GM21619 (cell line): Measurements from ENCODE around the gene GTPBP4.
"Not testable (repeated sequence)": the region's sequence is repeated elsewhere in the genome, so short reads cannot be mapped to it uniquely, and the experiment has no call there.

ENCODE experiments used
- ATAC-seq: cut with Tn5 transposase; IDR thresholded peaks from one replicate; pipeline ENCODE4 v1.9.1; 2021; ENCODE audit not compliant: unreplicated experiment

The GTPBP4 gene

GRCh38 chr10:1022413-1022812, 34.2 kb downstream of the GTPBP4 start:
- ATAC-seq = no peak

- no peak for ATAC-seq
Measured at GRCh38 chr10:1024103-1024502, 35.9 kb downstream of the GTPBP4 start.

- no peak for ATAC-seq
Measured at GRCh38 chr10:1025683-1026082, 37.4 kb downstream of the GTPBP4 start, which contains the start of gene IDI2. Gene IDI2 (minus strand): TSS chr10:1025859. CDS start chr10:1024723, 1,136 bp downstream.

- no peak for ATAC-seq
Measured at GRCh38 chr10:1026578-1026977, 38.3 kb downstream of the GTPBP4 start.

- no peak for ATAC-seq
Measured at GRCh38 chr10:1029838-1030237, 41.6 kb downstream of the GTPBP4 start.

GRCh38 chr10:1033601-1034000, 45.4 kb downstream of the GTPBP4 start:
- no peak for ATAC-seq

GRCh38 chr10:1034758-1035157, 46.5 kb downstream of the GTPBP4 start:
- no peak for ATAC-seq

GRCh38 chr10:1035201-1035600, 47.0 kb downstream of the GTPBP4 start:
- no peak for ATAC-seq

GRCh38 chr10:1036341-1036791, 48.1 kb downstream of the GTPBP4 start:
- ATAC-seq = peak; percentile 60

- ATAC-seq = no peak
Measured at GRCh38 chr10:1037098-1037497, 48.9 kb downstream of the GTPBP4 start.

- not testable (repeated sequence) for ATAC-seq
Measured at GRCh38 chr10:1038769-1039168, 50.5 kb downstream of the GTPBP4 start.

- no peak for ATAC-seq
Measured at GRCh38 chr10:1040133-1040532, 51.9 kb downstream of the GTPBP4 start.

- ATAC-seq = no peak
Measured at GRCh38 chr10:1041514-1041913, 53.3 kb downstream of the GTPBP4 start.

GRCh38 chr10:1043532-1043995, 55.3 kb downstream of the GTPBP4 start:
- peak; percentile 57 for ATAC-seq

GRCh38 chr10:1044146-1044545, 55.9 kb downstream of the GTPBP4 start:
- no peak for ATAC-seq

- no peak for ATAC-seq
Measured at GRCh38 chr10:1044964-1045363, 56.7 kb downstream of the GTPBP4 start.

GRCh38 chr10:1045415-1045814, 57.2 kb downstream of the GTPBP4 start:
- ATAC-seq = no peak

GRCh38 chr10:1047937-1048336, 59.7 kb downstream of the GTPBP4 start:
- no peak for ATAC-seq

- no peak for ATAC-seq
Measured at GRCh38 chr10:1048349-1048731, 60.1 kb downstream of the GTPBP4 start.

- peak; percentile 79 for ATAC-seq
Measured at GRCh38 chr10:1048732-1049424, 60.6 kb downstream of the GTPBP4 start, which contains the start of gene IDI1. Gene IDI1 (minus strand): TSS chr10:1049119. CDS start chr10:1049003, 116 bp downstream.

- no peak for ATAC-seq
Measured at GRCh38 chr10:1049425-1049958, 61.3 kb downstream of the GTPBP4 start.

GRCh38 chr10:1050145-1050544, 61.9 kb downstream of the GTPBP4 start:
- no peak for ATAC-seq

GRCh38 chr10:1050554-1050953, 62.3 kb downstream of the GTPBP4 start:
- no peak for ATAC-seq
